GM19455 (cell line): ENCODE results near the gene CDK12.
"Not testable (repeated sequence)": the region's sequence is repeated elsewhere in the genome, so short reads cannot be mapped to it uniquely, and the experiment has no call there.

ENCODE experiments used
- ATAC-seq: cut with Tn5 transposase; IDR thresholded peaks from one replicate; pipeline ENCODE4 v1.9.1; 2021; ENCODE audit not compliant: unreplicated experiment

CDK12 gene

DNA sequence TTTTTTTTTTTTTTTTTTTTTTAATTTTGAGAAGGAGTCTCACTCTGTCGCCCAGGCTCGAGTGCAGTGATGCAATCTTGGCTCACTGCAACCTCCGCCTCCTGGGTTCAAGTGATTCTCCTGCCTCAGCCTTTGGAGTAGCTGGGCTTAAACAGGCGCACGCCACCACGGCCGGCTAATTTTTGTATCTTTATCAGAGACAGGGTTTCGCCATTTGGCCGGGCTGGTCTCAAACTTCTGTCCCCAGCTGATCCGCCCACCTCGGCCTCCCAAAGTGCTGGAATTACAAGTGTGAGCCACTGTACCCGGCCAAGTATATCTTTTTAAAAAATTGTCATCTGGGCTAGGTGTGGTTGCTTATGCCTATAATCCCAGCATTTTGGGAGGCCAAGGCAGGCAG is 35.6 kb downstream of the CDK12 start:
- ATAC-seq: not testable (repeated sequence)

DNA sequence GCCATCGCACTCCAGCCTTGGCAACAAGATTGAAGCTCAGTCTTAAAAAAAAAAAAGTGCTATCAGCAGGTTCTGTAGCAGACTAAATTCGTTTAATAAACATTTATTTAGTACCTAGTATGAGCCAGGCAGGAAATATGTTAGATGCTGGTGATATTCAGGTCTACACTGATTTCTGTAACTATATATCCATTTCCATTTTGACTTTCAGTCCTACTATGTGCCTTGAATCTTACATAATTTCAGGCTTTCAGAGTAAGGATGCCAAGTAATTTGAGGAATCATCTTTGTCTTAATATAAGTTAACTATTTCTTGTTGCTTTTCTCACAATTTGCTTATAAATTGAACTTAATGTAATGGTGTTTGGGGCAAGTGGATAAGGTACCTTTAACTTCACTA is 46.2 kb downstream of the CDK12 start:
- no peak for ATAC-seq

DNA sequence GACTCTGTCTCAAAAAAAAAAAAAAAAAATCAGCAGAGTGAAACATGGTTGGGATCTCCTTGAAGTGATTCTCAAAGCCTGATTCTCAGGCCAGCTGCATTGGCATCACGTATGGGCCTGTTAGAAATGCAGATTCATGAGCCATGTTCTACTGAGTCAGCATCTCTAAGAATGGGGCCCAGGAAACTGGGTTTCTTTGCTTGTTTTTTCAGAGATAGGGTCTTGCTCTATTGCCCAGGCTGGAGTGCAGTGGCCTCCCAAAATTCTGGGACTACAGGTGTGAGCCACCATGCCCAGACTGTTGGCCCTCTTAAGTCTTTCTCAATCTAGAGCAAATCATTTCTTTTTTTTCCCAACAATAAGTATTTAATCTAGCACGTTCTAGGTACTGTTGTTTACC is 47.7 kb downstream of the CDK12 start:
- ATAC-seq: no peak

- ATAC-seq: no peak
These were observed 52.0 kb downstream of the CDK12 start for GRCh38 chr17:39513309-39513708.

- ATAC-seq: no peak
These were observed 52.6 kb downstream of the CDK12 start for GRCh38 chr17:39513915-39514314.

DNA sequence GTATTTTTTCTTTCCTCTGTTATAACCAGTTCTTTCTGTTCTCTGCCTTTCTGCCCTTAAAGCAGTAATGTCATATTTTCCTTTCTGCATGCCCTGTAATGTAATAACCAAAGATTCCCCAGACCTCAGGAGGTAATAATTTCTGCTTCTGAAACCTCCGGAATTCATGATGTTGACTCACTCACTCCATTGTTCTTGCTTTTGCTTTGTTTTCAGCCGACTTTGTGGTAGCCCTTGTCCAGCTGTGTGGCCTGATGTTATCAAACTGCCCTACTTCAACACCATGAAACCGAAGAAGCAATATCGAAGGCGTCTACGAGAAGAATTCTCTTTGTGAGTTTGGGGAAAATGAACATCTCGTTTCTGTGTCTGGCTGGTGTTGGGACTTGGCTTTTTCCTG is 55.9 kb downstream of the CDK12 start:
- ATAC-seq: no peak

GRCh38 chr17:39525801-39526506 is 64.7 kb downstream of the CDK12 start:
- no peak for ATAC-seq

GRCh38 chr17:39527220-39527813 is 66.0 kb downstream of the CDK12 start:
- ATAC-seq: no peak

DNA sequence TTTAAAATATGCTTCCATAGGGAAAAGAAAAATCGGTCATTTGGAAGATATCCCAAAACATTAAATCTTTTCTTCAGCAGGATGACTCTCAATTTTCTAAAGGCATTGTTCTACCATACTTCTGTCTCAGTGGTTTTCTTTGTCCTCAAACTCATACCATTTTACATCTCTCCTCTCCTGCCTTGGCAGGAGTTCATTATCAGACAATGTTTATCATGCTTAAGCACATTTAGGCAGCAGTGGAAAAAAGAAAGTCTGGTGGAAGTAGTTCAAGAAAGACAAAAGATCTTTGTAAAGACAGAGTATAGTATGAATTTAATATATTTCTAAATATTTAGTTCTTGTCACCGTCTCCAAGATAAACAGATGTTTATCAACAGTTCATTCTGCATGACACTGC is 68.2 kb downstream of the CDK12 start:
- ATAC-seq: no peak

DNA sequence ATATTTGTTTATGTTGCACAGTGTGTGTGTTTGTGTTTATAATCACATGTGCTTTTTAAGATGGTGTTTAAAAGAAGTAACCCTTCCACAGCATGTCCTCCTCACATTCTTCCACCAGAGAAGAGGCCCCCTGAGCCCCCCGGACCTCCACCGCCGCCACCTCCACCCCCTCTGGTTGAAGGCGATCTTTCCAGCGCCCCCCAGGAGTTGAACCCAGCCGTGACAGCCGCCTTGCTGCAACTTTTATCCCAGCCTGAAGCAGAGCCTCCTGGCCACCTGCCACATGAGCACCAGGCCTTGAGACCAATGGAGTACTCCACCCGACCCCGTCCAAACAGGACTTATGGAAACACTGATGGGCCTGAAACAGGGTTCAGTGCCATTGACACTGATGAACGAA is 69.2 kb downstream of the CDK12 start:
- ATAC-seq: no peak

- ATAC-seq: no peak
These were observed 70.0 kb downstream of the CDK12 start for GRCh38 chr17:39531252-39531651.

DNA sequence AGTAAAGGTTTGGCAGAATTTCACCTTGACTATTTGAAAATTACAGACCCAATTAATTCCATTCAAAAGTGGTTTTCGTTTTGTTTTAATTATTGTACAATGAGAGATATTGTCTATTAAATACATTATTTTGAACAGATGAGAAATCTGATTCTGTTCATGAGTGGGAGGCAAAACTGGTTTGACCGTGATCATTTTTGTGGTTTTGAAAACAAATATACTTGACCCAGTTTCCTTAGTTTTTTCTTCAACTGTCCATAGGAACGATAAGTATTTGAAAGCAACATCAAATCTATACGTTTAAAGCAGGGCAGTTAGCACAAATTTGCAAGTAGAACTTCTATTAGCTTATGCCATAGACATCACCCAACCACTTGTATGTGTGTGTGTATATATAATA is 72.6 kb downstream of the CDK12 start:
- ATAC-seq: no peak

DNA sequence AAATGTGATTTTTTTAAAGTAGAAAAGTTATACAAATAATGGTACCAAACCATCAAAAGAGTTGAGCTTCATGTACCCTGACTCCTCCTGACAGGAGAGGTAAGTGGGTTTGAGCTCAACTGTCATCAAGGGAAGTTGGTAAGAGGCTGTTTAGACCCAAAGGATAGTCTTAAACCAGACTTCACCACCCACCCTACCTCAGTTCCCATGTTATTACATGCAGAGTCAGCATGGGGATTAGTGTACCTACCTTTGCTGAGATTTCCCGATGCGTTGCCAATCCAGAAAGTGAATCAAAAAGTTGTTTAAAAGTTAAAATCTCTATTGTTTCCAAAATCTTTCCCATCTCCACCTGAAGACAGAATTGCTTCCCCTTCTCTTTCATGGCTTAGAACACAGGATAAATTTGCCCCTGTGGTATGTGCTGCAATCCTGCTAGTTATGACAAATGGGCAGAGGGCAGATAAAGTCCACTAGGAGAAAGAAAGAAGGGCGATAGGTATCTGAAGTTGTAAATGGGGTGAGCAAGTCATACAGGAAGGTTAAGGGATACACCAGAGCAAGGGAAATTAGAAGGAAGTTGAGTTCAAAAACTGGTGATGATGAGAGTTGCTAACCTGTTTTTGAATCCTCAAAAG is 73.6 kb downstream of the CDK12 start:
- no peak for ATAC-seq

DNA sequence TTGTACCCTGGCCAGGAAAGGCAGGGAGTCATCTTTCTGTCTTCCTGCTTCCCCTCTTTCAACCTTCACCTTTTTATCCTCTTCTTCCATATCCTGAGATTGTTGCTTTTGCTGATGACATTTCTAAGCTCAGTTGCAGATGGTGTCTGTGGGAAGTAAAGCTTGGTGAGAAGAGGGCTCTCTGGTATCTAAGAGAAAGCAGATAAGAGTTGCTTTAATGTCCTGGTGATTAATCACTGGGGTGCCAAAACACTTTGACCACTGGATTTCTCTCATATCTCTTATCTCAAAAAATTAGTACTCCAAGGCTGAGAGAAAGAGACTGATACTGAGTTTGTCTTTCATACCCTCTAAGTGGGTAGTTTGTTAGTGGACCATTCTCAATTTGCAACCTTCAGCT is 75.2 kb downstream of the CDK12 start:
- no peak for ATAC-seq

- not testable (repeated sequence) for ATAC-seq
These were observed 76.1 kb downstream of the CDK12 start for GRCh38 chr17:39537364-39537763.

DNA sequence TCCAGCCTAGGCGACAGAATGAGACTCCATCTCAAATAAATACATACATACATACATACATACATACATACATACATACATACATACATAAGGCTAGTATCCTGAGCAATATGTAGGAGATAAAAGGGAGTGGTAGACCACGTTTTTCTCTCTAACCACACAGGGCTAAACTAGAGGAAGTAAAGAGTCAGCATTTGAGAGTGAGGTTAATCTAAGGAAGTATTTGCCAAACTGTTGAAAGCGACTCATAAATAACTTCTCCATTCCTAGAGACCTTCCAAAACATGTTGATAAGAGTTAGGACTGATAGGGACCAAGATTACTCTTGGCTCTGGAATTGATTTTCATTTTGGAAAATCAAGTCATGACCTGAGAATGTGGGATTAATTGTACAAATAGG is 77.6 kb downstream of the CDK12 start:
- ATAC-seq: no peak

GRCh38 chr17:39540611-39541010 is 79.3 kb downstream of the CDK12 start:
- no peak for ATAC-seq

DNA sequence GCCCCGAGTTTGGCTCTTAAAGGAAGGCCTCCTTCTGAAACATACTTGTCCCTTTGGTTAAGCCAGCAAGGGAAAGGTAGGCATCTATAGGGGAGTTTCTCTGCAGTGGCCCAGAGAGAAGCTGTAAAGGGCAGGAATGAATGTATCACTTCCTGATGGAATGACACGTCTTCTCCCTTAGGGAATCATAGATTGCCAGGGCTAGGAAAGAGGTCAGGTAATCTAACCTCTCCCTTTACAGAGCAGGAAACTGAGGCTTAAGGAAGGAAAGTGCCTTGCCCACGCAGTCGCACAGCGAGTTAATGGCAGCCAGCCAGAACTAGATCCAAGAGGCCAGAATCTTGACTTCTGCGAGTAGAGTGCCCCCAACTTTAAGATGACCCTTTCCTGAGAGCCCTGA is 80.4 kb downstream of the CDK12 start:
- no peak for ATAC-seq

DNA sequence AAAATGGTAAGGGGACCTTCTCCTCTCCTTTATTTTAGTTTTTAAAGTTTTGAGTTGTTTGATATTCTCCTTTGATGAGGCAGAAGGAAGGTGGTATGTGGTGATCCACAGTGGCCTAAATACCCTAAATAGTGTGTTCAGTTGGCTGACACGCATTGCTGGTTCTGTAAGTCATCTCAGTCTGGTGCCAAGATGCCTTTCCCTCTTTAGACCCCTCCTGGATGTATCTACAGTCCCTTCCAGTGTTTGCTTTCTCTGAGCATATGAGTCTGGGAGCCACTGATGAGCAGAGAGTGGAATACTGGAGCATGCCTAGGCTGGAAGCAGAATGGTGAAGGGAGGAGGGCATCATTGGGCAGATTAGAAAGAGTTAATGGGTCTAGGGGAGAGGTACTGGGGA is 81.9 kb downstream of the CDK12 start:
- ATAC-seq: no peak

GRCh38 chr17:39543664-39544063 is 82.4 kb downstream of the CDK12 start:
- no peak for ATAC-seq

- not testable (repeated sequence) for ATAC-seq
These were observed 83.1 kb downstream of the CDK12 start for GRCh38 chr17:39544361-39544760.

GRCh38 chr17:39547713-39548478 is 86.6 kb downstream of the CDK12 start:
- ATAC-seq: no peak
